DND-41 (cell line): ENCODE measurements around the gene CCR1.

Experiments used
- CTCF ChIP-seq: IDR thresholded peaks from 2 replicates; pipeline ENCODE4 v1.5.1; 2012; ENCODE audit warnings: borderline replicate concordance, low read length, moderate library complexity, mild to moderate bottlenecking; ENCODE audit not compliant: poor library complexity, severe bottlenecking; ENCODE audit errors: extremely low read depth
- EZH2 ChIP-seq: IDR thresholded peaks from 3 replicates; pipeline ENCODE4 v1.6.1; 2012; ENCODE audit warnings: borderline replicate concordance, low read depth, mild to moderate bottlenecking, moderate library complexity, low read length, inconsistent platforms; ENCODE audit not compliant: severe bottlenecking

GRCh38 chr3:46218196-46218709 is 10.1 kb upstream of the CCR1 start:
- TF ChIP-seq CTCF: no peak
- no peak for TF ChIP-seq EZH2
